Prostate gland (tissue), 2 donors: ENCODE measurements around the gene ZBTB43. TPM values are rescaled to one million over a fixed set of nuclear protein-coding genes. Genes with fewer than 3 reads are reported as not detected.

Experiments used
- DNase-seq: peaks from one replicate; pipeline ENCODE4 v3.0.0-alpha.2; 2019; ENCODE audit warnings: low spot score
- H3K27ac ChIP-seq, 2 donors: fragments of 200-600 bp; sonication (generic); 2 replicates each; pipeline ENCODE4 v1.5.1; 2017 to 2019
- H3K27me3 ChIP-seq: fragments of 200-600 bp; sonication (generic); replicated peaks from 2 replicates; pipeline ENCODE4 v1.5.1; 2019; ENCODE audit not compliant: insufficient read depth
- H3K36me3 ChIP-seq, 2 donors: fragments of 200-600 bp; sonication (generic); 1 replicate in 1 of 2; 2 replicates in 1 of 2; pipeline versions ENCODE4 v1.5.1 to v1.8.1; 2017 to 2019
- H3K4me1 ChIP-seq: fragments of 200-600 bp; sonication (generic); replicated peaks from 2 replicates; pipeline ENCODE4 v1.5.1; 2019
- H3K4me3 ChIP-seq, 2 donors: fragments of 200-600 bp; sonication (generic); 2 replicates each; pipeline ENCODE4 v1.5.1; 2017 to 2019
- H3K9me3 ChIP-seq: fragments of 200-600 bp; sonication (generic); 2 replicates; pipeline ENCODE4 v1.5.1; 2017
- POLR2A ChIP-seq: fragments of 450-650 bp; IDR thresholded peaks from one replicate; pipeline ENCODE4 v1.6.1; 2016; ENCODE audit warnings: antibody characterized with exemption, mild to moderate bottlenecking
- POLR2AphosphoS5 ChIP-seq: sonication (generic); formaldehyde crosslinking; IDR thresholded peaks from one replicate; pipeline ENCODE4 v1.6.1; 2017; ENCODE audit warnings: antibody characterized with exemption
- WGBS: methylation state at CpG from one replicate; pipeline ENCODE4 v1.1.5; 2018; 5-methylcytosine and 5-hydroxymethylcytosine counted together
- intact Hi-C: fragments of 100-400 bp; cut with DNase I; formaldehyde crosslinking; loops from one replicate; pipeline ENCODE4 v1.14.2; 2022
- total RNA-seq, 2 donors: library from RNA; depleted of rRNA; stranded (reverse); fragments of >200 nt; gene quantifications; one replicate each; pipeline ENCODE4 v1.1.0, GENCODE V29; 2016
- TF ChIP-seq, protein P1 (sequence below), 4 experiments: fragments of 200-600 bp in 2 of 4; fragments of 450-650 bp in 2 of 4; sonication (generic) in 2 of 4; IDR thresholded peaks; 1 replicate in 3 of 4; 2 replicates in 1 of 4; pipeline ENCODE4 v1.5.1; 2016 to 2019; ENCODE audit warnings: antibody characterized with exemption in 4 of 4, mild to moderate bottlenecking in 2 of 4, moderate library complexity in 2 of 4

ZBTB43 gene
- total RNA-seq, 2 donors from 2014 or later: 30.0 to 118 TPM

- Histone ChIP-seq H3K4me1 (no peaks in the 10 kb centered on the region), H3K27me3 (no peaks in the 10 kb centered on the region), H3K36me3 (peaks cover 3 to 4% of the 10 kb centered on the region in 2 donors), H3K27ac (no peak overlapping the region), H3K4me3 (no peak overlapping the region), H3K9me3 (no peaks in the 10 kb centered on the region)
- WGBS: 50% methylated on average over 7 of the region's 7 CpGs
- TF ChIP-seq POLR2AphosphoS5 (no peak), POLR2A (no peak)
- TF ChIP-seq, protein P1, sequence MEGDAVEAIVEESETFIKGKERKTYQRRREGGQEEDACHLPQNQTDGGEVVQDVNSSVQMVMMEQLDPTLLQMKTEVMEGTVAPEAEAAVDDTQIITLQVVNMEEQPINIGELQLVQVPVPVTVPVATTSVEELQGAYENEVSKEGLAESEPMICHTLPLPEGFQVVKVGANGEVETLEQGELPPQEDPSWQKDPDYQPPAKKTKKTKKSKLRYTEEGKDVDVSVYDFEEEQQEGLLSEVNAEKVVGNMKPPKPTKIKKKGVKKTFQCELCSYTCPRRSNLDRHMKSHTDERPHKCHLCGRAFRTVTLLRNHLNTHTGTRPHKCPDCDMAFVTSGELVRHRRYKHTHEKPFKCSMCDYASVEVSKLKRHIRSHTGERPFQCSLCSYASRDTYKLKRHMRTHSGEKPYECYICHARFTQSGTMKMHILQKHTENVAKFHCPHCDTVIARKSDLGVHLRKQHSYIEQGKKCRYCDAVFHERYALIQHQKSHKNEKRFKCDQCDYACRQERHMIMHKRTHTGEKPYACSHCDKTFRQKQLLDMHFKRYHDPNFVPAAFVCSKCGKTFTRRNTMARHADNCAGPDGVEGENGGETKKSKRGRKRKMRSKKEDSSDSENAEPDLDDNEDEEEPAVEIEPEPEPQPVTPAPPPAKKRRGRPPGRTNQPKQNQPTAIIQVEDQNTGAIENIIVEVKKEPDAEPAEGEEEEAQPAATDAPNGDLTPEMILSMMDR (IDR thresholded peaks at IDR 0.05): no peak
- intact Hi-C loops: no loop called here
- no peak for DNase-seq
Measured at GRCh38 chr9:126838055-126838811, 33.4 kb downstream of the ZBTB43 start.

DNA sequence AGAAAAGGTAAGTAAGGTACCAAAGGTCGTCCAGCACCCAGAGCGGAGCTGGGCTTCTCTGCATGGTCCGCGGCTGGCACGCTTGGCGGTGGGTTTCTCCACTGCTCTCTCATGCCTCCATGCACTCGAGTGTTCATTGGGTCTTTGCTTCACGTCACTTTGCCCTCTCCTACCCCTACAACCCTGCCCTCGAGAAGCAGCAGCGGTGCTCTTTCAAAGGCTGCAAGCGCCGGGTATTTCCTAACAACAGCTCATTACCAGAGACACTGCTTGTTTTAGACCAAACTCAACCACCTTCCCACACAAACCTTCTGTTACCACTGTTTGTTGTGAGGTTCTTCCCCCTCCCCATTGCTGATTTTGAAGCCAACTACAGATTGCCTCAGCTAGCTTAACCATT, 34.1 kb downstream of the ZBTB43 start:
- no peaks in the 10 kb centered on the region for H3K36me3 ChIP-seq
- WGBS: 80% methylated on average over 12 of the region's 12 CpGs
- no peak for DNase-seq
- intact Hi-C loops: no loop called here
- no peaks in the 10 kb centered on the region for H3K4me1 ChIP-seq
- H3K27me3 ChIP-seq: no peaks in the 10 kb centered on the region
- H3K27ac ChIP-seq: no peak overlapping the region
- no peak for TF ChIP-seq POLR2AphosphoS5
- no peak for TF ChIP-seq POLR2A
- TF ChIP-seq, protein P1 (IDR thresholded peaks at IDR 0.05): no peak
- H3K9me3 ChIP-seq: no peaks in the 10 kb centered on the region
- H3K4me3 ChIP-seq: no peak overlapping the region

DNA sequence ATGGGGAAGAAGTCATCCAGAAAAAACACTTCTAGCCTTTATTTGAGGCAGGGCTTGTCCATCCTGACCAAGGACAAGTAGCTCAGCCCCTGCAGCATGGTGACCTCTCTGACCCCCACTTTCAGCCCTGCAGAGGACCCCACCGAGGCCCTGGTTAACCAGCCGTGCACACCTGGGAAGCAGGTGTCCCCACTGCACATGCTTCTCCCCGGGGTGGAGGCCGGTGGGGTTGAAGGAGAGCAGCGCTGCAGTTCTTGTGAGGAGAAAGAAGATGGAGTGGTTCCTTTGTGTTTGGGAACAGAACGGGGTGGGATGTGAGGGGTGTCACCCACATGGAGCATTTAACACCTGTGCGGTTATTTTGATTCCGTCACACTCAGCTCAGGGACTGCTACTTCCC, 34.5 kb downstream of the ZBTB43 start:
- WGBS: 82% methylated on average over 8 of the region's 8 CpGs
- no peak overlapping the region for H3K27ac ChIP-seq
- no peaks in the 10 kb centered on the region for H3K36me3 ChIP-seq
- no peak for TF ChIP-seq POLR2A
- no peaks in the 10 kb centered on the region for H3K4me1 ChIP-seq
- intact Hi-C loops: no loop called here
- DNase-seq: no peak
- H3K9me3 ChIP-seq: no peaks in the 10 kb centered on the region
- H3K4me3 ChIP-seq: no peak overlapping the region
- H3K27me3 ChIP-seq: no peaks in the 10 kb centered on the region

DNA sequence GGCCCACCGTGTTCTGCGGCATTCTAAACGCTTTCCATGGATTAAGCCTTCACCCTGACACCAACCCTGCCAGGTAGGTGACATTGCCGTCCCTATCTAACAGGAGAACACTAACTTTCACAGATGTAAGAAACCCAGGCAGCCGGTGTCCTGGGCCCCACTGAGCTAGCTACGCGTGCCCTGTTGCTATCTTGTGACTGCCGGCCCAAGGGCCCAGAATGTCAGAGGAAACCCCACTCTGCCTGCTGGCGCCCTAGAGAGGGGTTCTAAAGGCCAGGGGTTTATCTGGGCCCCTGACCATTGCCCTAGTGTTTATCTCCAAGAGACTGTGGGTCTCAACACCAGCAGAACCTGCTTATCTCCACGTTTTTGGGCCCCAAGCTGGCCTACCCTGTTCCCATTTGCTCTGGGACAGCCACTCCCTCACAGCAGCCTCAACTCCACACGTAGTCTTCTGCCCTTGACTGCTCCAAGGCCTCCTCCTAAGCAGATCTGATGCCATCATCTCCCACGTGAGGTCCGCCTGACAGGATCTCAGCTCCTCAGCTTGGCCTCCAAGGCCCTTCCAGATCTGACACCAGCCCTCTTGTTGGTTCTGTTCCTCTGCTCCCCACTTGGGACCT, 37.5 kb downstream of the ZBTB43 start:
- TF ChIP-seq POLR2AphosphoS5 (no peak), POLR2A (no peak)
- TF ChIP-seq, protein P1 (IDR thresholded peaks at IDR 0.05): no peak
- H3K27ac ChIP-seq: no peak overlapping the region
- DNase-seq: no peak
- H3K4me3 ChIP-seq: no peak overlapping the region
- no peaks in the 10 kb centered on the region for H3K36me3 ChIP-seq
- no peaks in the 10 kb centered on the region for H3K27me3 ChIP-seq
- no peaks in the 10 kb centered on the region for H3K9me3 ChIP-seq
- WGBS: 93% methylated on average over 13 of the region's 13 CpGs
- intact Hi-C loops: no loop called here
- no peaks in the 10 kb centered on the region for H3K4me1 ChIP-seq

- Histone ChIP-seq H3K27ac (no peak overlapping the region), H3K4me1 (no peaks in the 10 kb centered on the region), H3K27me3 (no peaks in the 10 kb centered on the region), H3K36me3 (no peaks in the 10 kb centered on the region), H3K4me3 (no peak overlapping the region), H3K9me3 (no peaks in the 10 kb centered on the region)
- 80% methylated on average over 10 of the region's 10 CpGs for WGBS
- intact Hi-C loops: no loop called here
- no peak for DNase-seq
- TF ChIP-seq POLR2A: no peak
- TF ChIP-seq POLR2AphosphoS5: no peak
- TF ChIP-seq, protein P1 (IDR thresholded peaks at IDR 0.05): no peak
Measured at GRCh38 chr9:126842977-126843799, 38.3 kb downstream of the ZBTB43 start.
